B cell (primary cell): Measurements from ENCODE around the gene YOD1.

ENCODE experiments used
- EZH2 ChIP-seq: IDR thresholded peaks from 2 replicates; pipeline ENCODE4 v1.6.1; 2012; ENCODE audit warnings: borderline replicate concordance, low read depth, mild to moderate bottlenecking, moderate library complexity, low read length; ENCODE audit not compliant: insufficient read depth, poor library complexity, severe bottlenecking
- TF ChIP-seq, protein P1 (sequence below): fragments of 200-600 bp; IDR thresholded peaks from one replicate; pipeline ENCODE4 v1.8.0; 2022; ENCODE audit warnings: antibody characterized with exemption, mild to moderate bottlenecking

GRCh38 chr1:207059881-207060280 lies 8.9 kb upstream of the YOD1 start:
- TF ChIP-seq, protein P1, sequence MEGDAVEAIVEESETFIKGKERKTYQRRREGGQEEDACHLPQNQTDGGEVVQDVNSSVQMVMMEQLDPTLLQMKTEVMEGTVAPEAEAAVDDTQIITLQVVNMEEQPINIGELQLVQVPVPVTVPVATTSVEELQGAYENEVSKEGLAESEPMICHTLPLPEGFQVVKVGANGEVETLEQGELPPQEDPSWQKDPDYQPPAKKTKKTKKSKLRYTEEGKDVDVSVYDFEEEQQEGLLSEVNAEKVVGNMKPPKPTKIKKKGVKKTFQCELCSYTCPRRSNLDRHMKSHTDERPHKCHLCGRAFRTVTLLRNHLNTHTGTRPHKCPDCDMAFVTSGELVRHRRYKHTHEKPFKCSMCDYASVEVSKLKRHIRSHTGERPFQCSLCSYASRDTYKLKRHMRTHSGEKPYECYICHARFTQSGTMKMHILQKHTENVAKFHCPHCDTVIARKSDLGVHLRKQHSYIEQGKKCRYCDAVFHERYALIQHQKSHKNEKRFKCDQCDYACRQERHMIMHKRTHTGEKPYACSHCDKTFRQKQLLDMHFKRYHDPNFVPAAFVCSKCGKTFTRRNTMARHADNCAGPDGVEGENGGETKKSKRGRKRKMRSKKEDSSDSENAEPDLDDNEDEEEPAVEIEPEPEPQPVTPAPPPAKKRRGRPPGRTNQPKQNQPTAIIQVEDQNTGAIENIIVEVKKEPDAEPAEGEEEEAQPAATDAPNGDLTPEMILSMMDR = no peak
- no peak for TF ChIP-seq EZH2
